Body of pancreas (tissue), 4 donors: ENCODE data around the gene RAPGEF3. TPM values are rescaled to one million over a fixed set of nuclear protein-coding genes. Genes with fewer than 3 reads are reported as not detected.

Experiments
- ATAC-seq: fragments of 150-250 bp; one replicate; pipeline ENCODE4 v1.9.1; 2016
- DNase-seq, 4 donors: peaks; one replicate each; pipeline ENCODE4 v3.0.0-alpha.2; 2019
- H3K27ac ChIP-seq, 4 donors: fragments of 200-600 bp; sonication (generic); 1 replicate in 3 of 4; 2 replicates in 1 of 4; pipeline versions ENCODE4 v1.5.1 to v1.6.1; 2016 to 2019; ENCODE audit warnings: mild to moderate bottlenecking in 1 of 4, mixed read lengths in 1 of 4, moderate library complexity in 1 of 4
- H3K27me3 ChIP-seq, 2 donors: fragments of 200-600 bp; sonication (generic); one replicate each; pipeline ENCODE4 v1.6.0; 2016; ENCODE audit warnings: mild to moderate bottlenecking in 1 of 2
- H3K36me3 ChIP-seq, 2 donors: fragments of 200-600 bp; sonication (generic); replicated peaks in 1 of 2; 2 replicates each; pipeline ENCODE4 v1.5.1; 2016; ENCODE audit warnings: low read depth in 2 of 2; ENCODE audit not compliant: insufficient read depth in 1 of 2
- H3K4me1 ChIP-seq: fragments of 200-600 bp; sonication (generic); one replicate; pipeline ENCODE4 v1.6.0; 2016
- H3K4me3 ChIP-seq, 2 donors: fragments of 200-600 bp; sonication (generic); 1 replicate in 1 of 2; 2 replicates in 1 of 2; pipeline ENCODE4 v1.5.1; 2016 to 2019
- H3K9me3 ChIP-seq, 3 donors: fragments of 200-600 bp; sonication (generic); 1 replicate in 2 of 3; 2 replicates in 1 of 3; pipeline ENCODE4 v1.5.1; 2016
- CTCF ChIP-seq, 7 experiments: fragments of 450-650 bp in 4 of 7; fragments of 200-600 bp in 3 of 7; sonication (generic) in 3 of 7; IDR thresholded peaks; one replicate each; pipeline ENCODE4 v1.5.1; 2016 to 2019; ENCODE audit warnings: antibody characterized with exemption in 7 of 7
- POLR2A ChIP-seq, 3 donors: fragments of 450-650 bp; IDR thresholded peaks; one replicate each; pipeline ENCODE4 v1.6.1; 2016; ENCODE audit warnings: antibody characterized with exemption in 3 of 3, mild to moderate bottlenecking in 2 of 3
- WGBS, 2 donors: methylation state at CpG; one replicate each; pipeline ENCODE4 v1.1.5; 2017; 5-methylcytosine and 5-hydroxymethylcytosine counted together
- intact Hi-C: fragments of 100-400 bp; cut with DNase I; formaldehyde crosslinking; loops from one replicate; pipeline ENCODE4 v1.15.1; 2023
- total RNA-seq, 2 donors: library from RNA; depleted of rRNA; stranded (reverse); fragments of >200 nt; gene quantifications; one replicate each; pipeline ENCODE4 v1.1.0, GENCODE V29; 2016

RAPGEF3 gene
- total RNA-seq, 2 donors from 2014 or later: 11.9 to 23.4 TPM

GRCh38 chr12:47757364-47757839, 1.3 kb downstream of the RAPGEF3 start:
- TF ChIP-seq POLR2A (IDR thresholded peaks at IDR 0.05): no peak
- TF ChIP-seq CTCF (IDR thresholded peaks at IDR 0.05): no peak
- DNase-seq: peak in 1 of 4 donors; percentile 10
- ATAC-seq: no peak
- Histone ChIP-seq H3K27me3 (no peaks in the 10 kb centered on the region), H3K27ac (no peak overlapping the region), H3K4me3 (no peak overlapping the region), H3K36me3 (no peaks in the 10 kb centered on the region), H3K9me3 (no peaks in the 10 kb centered on the region), H3K4me1 (peaks cover 56% of the 10 kb centered on the region)
- WGBS, 2 donors: 53 to 72% methylated on average over 4 to 7 of the region's 7 CpGs
- intact Hi-C loops: no loop called here

- TF ChIP-seq CTCF (IDR thresholded peaks at IDR 0.05): no peak
- no peak for TF ChIP-seq POLR2A (IDR thresholded peaks at IDR 0.05)
- peaks cover 56% of the 10 kb centered on the region for H3K4me1 ChIP-seq
- ATAC-seq (no peak), DNase-seq (peak in 2 of 4 donors; percentile 39 to 47)
- no peaks in the 10 kb centered on the region for H3K36me3 ChIP-seq
- H3K27me3 ChIP-seq: no peaks in the 10 kb centered on the region
- intact Hi-C loops: no loop called here
- H3K27ac ChIP-seq: peak overlapping the region; percentile 54 to 83 (median 72)
- 72 to 73% methylated on average over 12 of the region's 12 CpGs for WGBS, 2 donors
- H3K9me3 ChIP-seq: no peaks in the 10 kb centered on the region
- H3K4me3 ChIP-seq: no peak overlapping the region
Measured at GRCh38 chr12:47755655-47756562, 2.8 kb downstream of the RAPGEF3 start.

GRCh38 chr12:47754881-47755280, 3.8 kb downstream of the RAPGEF3 start:
- no peaks in the 10 kb centered on the region for H3K9me3 ChIP-seq
- H3K27ac ChIP-seq: peak overlapping the region; percentile 54 to 83 (median 72)
- no peaks in the 10 kb centered on the region for H3K27me3 ChIP-seq
- TF ChIP-seq CTCF (IDR thresholded peaks at IDR 0.05) (peak in 1 of 7 experiments; percentile 13), POLR2A (IDR thresholded peaks at IDR 0.05) (no peak)
- no peaks in the 10 kb centered on the region for H3K36me3 ChIP-seq
- ATAC-seq: peak; percentile 50
- H3K4me3 ChIP-seq: no peak overlapping the region
- DNase-seq: peak; percentile 87 to 93 (median 90)
- peaks cover 61% of the 10 kb centered on the region for H3K4me1 ChIP-seq
- 15 to 16% methylated on average over 3 of the region's 3 CpGs for WGBS, 2 donors
- intact Hi-C loops: no loop called here

- Histone ChIP-seq H3K9me3 (no peaks in the 10 kb centered on the region), H3K4me3 (no peak overlapping the region), H3K27me3 (no peaks in the 10 kb centered on the region), H3K4me1 (peaks cover 55% of the 10 kb centered on the region), H3K27ac (peak overlapping the region; percentile 54 to 83 (median 72)), H3K36me3 (no peaks in the 10 kb centered on the region)
- DNase-seq: no peak
- TF ChIP-seq POLR2A (IDR thresholded peaks at IDR 0.05): no peak
- ATAC-seq: no peak
- 71 to 84% methylated on average over 4 of the region's 4 CpGs for WGBS, 2 donors
- intact Hi-C loops: no loop called here
Measured at GRCh38 chr12:47754126-47754525, 4.6 kb downstream of the RAPGEF3 start.
